ENCODE data around the gene TMEM163.

DNA sequence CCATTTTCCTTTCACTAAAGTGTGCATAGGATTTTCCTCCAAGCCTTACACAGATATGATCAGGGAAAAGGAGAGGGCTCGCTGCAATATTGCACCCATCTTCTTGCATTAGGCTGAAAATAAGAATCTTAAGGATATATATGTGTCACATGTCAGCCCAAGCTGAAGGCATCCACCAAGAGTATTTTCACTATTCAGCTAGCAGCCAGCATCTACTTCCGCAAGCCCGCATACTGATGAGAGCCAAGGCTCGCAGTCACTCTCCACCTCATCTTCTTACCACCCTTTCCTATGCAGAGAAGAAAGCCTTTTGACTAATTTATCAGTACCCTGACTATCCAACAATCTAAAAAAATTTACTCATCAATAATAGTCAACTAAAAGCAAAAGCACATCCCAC is 6.1 kb downstream of the TMEM163 start:
- TF ChIP-seq CTCF (IDR thresholded peaks at IDR 0.05): no peak
- no peak for TF ChIP-seq POLR2AphosphoS5 (IDR thresholded peaks at IDR 0.05)
- no peak for TF ChIP-seq POLR2A (IDR thresholded peaks at IDR 0.05)
